HG02970 (cell line): ENCODE results near the gene TMSB10.
A peak's percentile ranks its signal among the peaks of the same experiment; 100 is the strongest.

Experiments
- ATAC-seq: cut with Tn5 transposase; IDR thresholded peaks from one replicate; pipeline ENCODE4 v1.9.1; 2021; ENCODE audit warnings: mild to moderate bottlenecking, moderate library complexity, moderate number of reproducible peaks; ENCODE audit not compliant: unreplicated experiment, low FRiP score

The TMSB10 gene

DNA sequence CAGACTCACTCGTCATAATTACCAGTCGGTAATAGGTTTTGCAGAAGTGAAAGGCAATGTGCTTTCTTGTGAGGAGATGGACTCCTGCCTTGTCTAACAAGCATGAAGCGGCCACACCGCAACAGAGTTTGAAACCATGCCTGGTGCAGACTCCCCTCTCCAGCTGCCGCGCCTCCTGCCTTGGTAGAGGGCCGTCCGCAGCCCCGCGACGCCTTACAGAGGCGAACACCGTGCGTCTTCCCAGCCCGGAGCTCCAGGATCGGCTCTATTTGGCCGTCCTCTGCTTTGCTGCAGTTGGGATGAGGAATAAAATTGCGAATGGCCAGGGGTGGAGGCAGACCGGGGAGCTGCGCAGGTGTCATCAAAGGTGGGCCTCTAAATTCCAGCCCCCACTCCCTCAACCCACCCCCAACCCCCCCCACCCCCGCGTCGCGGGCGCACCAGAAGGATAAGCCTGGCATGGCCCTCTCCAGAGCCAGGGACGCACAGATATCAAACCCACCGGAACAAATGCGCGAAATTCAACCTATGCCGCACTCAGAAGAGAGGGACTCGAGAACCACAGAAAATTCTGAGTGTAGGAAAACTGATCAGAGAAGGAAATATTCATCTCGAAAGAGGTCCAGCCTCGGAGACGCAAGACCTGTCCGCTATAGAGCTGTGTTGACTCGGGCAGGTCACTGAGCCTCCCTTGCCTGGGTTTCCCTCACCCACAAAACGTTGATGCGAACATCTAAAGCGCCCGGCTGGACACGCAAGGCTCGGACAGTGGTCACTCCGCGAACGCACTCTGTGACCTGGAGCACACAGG is 25.7 kb upstream of the TMSB10 start:
- ATAC-seq = no peak

DNA sequence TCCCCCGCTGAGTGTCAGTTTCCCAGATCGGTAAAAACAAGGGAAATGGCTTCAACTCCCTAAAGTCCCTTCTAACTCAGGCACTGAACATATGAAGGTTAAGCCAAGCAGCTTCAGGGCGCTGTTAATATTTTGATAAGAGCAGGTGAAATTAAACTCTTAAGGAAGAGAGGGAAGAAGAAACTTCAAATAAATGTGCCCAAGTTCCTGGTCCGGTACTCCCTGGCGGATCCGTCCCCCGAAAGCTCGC is 25.1 kb upstream of the TMSB10 start:
- ATAC-seq = no peak

DNA sequence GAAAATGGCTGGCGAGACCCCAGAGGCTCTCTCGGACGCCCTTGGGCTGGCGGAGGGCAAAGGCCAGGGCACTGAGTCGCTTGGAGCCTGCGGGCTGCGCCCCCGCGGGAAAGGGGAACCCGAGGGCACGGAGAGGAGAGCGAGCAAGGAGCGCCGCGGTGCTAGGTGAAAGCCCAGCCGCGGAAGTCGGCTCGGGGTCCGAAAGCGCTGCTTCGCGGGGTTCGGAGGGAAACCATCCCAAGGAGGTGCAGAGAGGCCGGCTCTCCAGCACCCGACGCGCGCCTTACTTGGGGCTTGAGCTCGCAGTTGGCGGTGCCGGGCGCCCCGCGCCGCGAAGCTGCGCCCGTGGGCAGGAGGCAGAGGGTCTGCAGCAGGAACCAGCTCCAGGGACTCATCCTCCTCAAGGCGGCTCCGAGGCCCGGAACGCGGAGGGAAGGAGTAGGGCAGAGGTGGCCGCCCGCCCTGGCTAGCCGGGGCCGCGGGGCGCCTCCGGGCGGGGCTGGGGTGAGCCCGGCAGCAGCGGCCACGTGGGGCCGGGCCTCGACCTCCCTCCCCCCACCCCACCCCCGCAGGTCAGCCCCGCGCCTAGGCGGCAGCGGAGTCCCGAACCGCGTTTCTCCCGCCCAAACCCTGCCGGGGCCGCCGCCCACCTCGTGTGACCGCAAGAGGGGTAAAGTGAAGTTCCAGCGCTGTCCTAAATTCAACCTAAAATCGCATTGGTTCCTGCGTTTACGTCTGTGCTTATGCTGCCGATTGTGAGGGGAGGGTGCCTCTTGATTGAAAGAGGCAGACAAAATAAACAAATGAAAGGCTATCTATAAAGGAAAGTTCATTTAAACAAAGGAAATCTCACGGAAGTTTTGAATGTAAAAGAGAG is 24.6 kb upstream of the TMSB10 start, which contains the start of gene TRABD2A:
Gene TRABD2A, minus strand, starts transcription at position 440 of the 877 bp plus-strand sequence. Its CDS starts 45 bp downstream, at position 395.
- no peak for ATAC-seq

DNA sequence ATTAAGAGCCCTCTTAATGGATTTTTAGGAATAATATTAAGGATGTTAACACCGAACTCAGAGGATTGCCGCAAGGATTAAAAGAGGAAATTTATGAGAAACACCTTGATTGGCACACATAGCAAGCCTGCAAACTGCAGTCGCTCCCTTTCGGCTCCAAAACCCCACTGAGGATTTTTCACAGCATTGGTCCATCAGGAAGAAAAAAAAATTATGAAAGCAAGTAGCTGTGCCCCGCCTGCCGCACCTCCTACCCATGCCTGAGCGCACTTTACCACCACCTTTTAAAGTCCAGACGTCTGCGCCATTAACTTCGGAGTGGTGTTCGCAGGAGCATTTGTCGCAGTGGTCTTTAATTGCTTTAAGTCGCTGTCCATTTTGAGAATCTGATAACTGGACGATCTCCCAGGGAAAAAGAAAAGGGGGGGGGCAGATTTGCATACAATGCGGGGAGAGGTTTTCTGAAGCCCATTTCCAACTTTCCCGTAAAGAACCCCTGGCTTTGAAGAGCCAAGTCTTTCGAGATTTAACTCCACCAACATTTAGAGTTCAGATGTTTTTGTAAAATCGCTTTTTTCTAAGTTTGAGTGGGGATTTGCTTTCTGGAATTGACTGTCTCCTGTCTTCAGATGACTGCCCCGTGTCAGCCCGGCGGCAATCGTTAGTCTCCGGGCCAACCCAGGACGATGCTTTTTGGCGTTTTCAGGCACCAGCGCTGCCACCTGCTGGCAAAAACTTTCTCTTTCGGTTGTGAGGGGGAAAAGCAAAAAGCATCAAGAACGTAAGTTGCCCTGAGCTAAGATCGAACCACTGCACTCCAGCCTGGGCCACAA is 23.7 kb upstream of the TMSB10 start:
- peak; percentile 45 for ATAC-seq

DNA sequence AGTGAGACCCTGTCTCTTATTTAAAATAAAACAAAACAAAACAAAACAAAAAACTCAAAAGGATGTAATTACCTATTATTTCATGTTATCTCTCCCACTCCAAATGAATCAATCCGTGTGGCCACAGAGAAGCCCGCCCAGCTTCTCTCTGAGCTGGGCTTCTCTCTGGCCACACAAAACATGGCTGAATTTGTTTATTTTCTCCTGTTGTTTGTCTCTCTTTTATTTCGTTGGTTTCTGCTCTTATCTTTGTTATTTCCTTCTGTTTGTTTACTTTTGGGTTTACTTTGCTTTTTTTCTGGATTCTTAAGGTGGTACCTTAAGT is 23.1 kb upstream of the TMSB10 start:
- ATAC-seq = no peak

DNA sequence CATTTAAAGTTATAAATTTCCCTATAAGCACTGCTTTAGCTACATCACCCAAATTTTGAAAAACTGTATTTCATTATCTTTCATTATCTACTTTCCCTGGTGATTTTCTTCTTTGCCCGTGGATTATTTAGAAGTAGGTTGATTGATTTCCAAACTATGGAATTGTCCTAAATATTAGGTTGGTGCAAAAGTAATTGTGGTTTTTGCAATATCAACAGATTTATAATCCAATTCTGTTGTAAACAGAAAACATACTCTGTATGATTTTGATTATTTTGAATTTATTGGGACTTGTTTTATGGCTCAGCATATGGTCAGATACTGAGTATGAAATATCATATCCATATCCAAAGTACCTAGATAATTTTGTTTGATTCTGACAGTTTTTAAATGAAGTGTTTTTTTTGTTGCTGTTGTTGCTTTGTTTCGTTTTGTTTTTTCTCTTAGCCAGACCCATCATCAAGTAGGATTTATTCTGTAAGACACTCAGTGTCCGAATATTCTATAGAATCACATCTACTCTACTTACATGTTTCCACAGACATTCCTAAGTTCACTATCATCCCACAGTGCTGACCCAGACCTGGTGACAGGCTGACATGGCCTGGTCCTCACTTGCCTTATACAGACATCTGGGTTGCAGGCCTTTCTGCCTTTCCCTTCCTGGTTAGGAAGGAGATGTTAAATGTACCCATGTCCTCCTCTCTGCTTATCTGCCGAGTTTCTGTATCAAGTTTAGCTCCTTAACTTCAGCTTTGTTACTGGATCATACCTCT is 22.5 kb upstream of the TMSB10 start:
- ATAC-seq = no peak

DNA sequence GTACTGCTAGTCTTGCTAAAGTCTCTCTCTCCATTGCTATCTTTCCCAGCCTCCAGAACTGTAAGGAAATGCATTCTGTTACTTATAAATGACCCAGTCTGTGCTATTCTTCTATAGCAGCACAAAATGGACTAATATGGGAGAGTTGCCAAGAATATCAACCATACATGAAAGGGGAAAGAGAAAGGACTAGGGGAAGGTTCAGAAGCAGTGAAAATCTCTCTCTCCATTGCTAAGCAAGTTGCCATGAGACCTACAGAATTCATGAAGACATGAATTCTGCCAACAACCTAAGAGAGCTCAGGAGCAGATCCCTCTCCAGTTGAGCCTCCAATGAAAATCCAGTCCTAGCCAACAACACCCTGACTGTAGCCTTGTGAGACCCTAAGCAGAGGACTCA is 21.0 kb upstream of the TMSB10 start:
- ATAC-seq = no peak

DNA sequence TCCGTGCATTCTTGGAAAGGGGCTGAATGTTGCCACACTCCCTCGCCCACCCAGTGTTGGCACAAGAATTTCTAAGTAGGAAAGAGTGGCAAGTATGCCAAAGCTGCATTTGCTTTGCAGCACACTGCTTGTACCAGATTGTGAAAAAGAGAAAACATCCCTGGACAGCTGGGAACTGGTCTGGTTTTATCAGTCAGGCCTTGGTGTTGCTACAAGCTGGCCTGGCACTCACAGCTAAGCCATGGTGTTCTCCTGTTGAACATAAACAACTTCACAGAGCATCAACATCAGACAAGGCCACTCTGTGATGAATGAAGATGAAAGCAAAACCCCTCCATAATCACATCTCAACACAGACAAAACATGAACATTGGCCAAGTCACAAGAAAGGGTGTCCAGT is 20.3 kb upstream of the TMSB10 start:
- no peak for ATAC-seq

DNA sequence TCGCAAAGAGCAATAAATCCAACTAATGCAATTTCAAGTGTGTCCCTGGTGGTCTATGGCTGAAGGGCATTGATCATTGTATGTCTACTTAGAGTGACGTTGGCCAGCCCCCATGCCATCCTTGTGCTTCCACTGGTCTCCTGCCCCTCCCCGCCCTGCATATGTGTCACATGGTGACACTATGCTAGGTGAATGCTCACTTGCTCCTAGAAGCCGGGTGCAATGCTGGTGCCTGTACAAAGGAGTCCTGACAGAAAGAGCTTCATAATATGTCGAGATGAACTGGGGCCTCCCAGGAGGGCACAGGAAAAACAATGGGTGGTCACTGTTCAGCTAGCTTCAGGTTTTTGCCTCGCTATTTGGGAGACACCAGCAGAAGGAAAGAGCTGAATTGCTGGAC is 18.7 kb upstream of the TMSB10 start:
- no peak for ATAC-seq

DNA sequence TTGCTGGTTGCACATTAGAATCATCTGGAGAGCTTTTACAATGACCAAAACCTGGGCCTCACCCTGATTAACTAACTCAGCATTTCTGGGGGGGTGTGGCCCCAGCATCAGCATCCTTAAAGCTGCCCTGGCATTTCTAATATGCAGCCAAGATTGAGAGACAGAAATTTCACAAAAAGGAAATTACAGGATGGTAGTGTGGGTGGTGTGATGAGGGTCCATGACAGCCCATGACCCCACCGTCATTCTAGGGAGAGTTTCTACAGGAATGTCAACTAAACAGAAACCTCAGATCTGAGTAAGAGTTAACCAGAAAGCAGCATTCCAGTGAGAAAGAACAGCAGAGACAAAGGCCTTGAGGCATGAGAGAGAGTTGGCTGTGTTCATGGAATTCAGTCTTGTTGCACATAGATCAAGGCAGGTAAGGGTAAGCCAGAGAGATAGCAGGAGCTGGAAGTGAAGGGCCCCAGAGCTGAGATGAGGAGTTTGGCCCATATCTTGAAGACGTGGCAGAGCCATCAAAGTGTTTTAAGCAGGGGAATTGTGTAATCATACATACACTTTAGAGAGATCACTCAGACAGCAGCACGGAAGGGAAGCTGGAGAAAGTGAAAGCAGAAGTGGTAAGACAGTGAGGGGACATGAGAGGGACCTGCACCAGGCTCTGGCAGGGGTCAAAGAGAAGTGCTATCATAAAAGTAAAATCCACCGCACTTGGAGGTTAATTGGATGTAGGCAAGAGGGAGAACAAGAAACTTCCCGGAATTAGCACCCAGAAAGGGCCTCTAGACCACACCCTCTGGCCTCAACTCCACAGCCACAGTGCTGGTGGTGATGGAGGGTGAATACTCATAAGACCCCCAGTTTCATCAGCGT is 16.8 kb upstream of the TMSB10 start:
- ATAC-seq = peak; percentile 86

DNA sequence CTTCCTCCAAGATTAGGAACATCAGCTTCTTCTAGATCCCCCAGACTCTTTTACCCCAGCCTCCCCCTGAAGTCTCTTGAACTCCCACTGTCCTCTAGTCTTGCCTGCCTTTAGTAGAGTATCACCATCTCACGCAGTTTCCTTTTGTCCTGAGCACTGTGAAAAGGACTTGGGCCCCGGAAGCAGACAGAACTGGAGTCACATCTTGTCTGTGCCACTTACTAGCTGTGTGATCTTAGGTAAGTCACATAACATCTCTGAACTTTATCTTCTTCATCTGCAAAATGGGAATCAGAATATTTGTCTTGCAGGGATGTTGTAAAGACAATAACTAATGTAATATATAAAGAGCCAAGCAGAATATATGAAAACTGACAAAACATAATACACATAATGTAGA is 16.1 kb upstream of the TMSB10 start:
- ATAC-seq = peak; percentile 4

DNA sequence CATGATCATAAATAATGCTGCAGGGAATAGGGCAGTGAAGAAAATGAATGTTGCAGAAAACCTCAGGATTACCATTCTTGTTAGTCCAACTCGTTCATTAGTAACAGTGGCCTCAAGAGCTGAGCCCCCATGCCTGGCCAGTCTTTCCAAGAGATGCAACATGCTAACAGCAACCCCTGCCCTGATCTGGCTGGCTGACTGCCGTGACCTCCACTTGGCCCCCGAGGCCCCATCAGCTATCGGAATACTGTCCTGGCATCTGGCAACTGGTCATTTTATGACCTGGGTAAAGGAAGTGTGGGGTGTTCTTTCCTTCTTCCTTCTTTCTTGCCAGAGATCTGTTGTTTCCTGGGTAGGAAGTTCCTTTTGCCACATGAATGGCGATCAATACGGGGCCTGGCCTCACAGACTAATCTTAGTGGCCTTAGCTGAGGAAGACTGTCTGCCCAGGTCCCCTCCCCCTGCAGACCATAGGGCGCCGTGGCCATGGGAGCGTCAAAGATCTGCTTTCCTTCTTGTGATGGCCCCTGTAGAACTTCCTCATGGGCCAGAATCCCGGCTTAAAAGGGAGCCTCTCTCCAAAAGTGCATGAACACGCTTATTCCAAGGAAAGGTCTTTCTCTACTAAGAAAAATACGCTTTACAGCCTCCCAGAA is 14.0 kb upstream of the TMSB10 start:
- ATAC-seq = no peak

DNA sequence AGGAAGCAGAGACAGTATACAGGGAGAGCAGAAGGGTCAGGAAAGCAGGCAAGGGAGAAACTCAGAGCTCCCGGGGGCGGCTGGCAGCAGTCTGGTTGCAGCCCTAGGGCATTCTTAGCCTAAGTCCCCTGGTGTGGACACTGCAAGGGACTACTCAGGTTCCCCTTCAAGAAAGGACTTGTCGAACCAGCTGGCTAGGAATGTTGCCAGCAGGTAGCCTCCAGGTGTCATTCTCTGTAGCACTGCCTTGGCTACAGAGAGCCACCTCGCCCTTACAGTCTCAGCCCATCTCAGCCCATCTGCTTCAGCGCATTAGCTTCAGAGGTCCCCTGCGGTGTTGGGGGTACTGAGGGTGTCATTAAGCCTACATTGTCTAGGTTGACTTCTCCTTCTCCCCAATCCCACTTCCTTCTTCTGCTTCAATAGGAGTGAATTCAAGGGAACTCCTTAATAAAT is 11.3 kb upstream of the TMSB10 start:
- no peak for ATAC-seq

DNA sequence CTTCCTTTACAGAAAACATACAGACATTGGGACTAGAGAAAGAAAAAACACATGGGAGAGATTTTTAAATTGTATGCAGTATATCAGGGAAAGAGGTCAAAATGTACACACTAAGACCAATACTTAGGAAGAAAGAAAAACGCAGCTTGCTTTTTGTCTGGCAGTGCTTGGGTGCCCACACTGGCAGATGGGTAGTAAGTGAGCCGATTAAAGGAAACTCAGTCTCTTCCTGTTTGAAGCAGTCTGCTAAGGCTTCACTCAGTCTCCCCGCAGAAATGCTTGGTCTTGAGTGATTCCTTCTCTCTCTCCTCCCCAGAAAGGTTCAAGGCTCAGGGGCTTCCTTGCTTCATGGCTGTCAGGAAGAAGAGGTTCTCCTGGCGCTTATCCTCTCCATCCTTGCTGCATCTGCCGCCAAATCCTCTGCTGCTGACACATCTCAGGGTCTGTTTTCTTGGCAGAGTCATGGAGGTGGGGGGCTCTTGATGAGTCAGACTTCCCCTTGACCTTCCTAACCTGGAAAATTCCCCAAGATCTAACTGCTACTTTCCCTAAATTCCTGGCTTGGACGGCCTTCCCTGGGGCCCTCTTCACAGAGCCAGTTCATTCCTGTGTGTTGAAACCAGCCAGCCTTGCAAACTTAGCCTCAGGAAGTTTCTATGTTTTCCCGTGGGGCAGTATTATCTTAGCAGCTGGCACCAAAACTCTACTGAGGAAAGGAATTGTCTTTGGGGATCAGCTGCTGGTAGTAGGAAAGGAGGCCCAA is 10.5 kb upstream of the TMSB10 start:
- no peak for ATAC-seq

DNA sequence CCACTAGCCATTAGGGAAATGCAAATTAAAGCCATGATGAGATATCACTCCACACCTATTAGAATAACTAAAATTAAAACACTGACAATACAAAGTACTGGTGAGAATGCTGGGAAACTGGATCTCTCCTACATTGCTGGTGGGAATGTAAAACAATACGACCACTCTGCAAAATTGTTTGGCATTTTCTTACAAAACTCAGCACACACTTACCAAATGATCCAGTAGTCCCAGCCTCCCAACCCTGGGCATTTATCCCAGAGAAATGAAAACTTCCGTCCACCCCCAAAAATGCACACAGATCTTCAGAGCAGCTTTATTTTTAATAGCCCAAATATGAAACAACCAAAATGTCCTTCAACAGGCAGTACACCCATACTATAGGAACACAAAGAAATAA is 8.9 kb upstream of the TMSB10 start:
- ATAC-seq = no peak

DNA sequence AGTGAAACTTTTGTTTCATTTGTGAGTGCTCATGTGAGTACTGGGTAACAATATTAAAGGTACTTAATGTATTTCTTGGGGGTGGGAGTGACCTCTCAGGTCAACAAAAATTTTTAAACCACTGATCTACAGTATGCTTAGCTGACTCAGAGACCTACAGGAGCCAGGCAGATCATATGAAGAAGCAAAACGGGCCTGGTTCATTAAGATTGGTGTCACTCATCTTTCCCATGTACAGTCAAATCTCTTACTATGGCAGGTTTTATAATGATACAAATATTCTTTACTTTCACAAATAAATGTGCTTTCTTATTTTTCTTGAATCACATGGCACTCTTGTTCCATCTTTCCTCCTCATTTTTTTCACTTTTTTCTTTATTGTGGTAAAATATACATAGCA is 7.7 kb upstream of the TMSB10 start:
- ATAC-seq = no peak

DNA sequence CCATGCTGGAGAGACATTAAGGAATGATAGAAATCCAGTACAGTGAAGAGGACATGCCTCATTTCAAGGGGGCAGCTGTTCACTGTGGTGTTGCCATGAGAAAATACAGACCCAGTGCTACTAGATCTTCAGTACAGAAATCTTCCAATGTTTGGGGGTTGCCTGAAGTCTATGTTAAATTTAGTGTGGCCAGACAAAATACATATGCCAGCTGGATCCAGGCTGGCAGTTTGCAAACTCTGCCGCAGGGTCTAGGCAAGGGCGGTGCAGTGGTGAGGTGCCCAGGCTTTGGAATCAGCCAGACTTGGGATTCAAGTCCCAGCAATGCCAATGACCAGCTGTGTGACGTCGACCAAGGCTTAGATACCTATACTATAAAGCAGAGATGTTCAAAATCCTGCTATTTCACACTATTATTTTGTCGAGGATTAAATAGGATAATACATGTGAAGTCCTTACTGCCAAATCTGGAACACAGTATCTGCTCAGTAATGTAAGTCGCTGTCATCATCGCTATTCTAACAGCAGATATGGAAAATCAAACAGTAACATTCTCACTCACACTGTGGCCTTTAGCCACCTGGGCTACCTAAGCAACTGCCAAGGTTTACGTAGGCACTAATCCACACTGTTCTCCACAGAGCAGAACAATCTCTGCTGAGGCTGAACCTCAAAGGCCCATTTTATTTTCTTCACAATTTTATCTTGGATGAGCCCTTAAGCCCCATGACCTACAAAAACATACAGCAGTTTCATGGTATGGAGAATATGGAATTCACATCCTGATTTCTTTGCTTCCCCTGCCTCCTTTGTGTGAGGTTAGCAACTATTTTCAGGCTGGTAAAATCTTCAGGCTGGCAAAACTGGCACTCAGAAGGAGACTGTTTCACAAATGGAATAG is 5.9 kb upstream of the TMSB10 start:
- no peak for ATAC-seq
